ENCODE measurements around the gene ARHGAP40.

ARHGAP40 gene

DNA sequence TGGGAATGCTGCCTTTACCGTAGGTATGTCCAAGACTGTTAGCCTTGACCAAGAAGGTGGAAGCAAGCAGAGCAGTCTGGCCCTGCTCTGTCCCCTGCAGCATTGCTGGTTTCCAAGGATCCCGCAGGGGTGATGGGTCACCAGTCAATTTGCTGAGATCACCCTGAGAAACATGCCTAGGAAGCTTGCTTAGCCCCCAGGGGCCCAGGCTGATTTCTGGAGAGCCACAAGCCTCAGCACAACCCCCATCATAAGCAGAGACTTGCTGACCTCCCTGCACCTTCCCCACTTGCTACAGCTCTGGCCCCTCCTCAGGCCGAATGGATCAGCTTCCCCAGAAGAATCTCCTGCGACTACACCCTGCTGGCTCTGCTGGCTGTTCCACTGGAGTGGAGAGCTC is 21.5 kb downstream of the ARHGAP40 start:
- no peak for DNase-seq

DNA sequence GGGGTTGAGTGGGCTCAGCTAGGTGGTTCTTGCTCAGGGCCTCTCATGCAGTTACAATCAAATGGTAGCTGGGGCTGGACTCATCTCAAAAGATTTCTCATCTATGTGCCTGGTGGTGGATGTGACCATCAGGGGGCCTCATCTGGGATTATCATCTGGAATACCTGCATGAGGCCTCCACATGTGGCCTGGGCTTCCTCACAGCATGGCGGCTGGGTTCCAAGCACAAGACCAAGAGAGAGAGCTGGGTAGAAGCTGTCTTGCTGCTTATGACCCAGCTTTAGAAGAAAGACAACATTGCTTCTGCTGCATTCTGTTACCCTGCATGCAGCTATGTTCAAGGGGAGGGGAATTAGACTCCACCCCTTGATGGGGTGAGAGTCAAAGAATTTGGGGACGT is 22.5 kb downstream of the ARHGAP40 start:
- no peak for DNase-seq

DNA sequence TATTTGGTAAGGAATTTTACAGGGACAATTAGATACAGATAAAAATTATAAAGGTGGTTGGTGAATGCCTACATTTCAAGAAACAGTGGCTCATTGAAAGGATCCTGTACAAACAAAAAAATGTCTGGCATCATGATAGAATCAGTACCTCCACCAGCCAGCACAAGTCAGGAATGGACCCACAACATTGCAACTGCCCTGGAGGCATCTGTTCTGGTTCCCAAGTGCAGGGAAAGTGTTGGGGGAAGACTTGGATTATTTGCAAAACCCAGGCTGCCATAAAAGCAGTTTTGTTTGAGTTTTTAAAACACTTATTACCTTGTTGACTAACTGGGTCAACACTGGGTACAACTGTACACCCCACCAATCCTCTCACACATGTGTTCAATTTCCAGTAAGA is 24.3 kb downstream of the ARHGAP40 start:
- no peak for DNase-seq

DNA sequence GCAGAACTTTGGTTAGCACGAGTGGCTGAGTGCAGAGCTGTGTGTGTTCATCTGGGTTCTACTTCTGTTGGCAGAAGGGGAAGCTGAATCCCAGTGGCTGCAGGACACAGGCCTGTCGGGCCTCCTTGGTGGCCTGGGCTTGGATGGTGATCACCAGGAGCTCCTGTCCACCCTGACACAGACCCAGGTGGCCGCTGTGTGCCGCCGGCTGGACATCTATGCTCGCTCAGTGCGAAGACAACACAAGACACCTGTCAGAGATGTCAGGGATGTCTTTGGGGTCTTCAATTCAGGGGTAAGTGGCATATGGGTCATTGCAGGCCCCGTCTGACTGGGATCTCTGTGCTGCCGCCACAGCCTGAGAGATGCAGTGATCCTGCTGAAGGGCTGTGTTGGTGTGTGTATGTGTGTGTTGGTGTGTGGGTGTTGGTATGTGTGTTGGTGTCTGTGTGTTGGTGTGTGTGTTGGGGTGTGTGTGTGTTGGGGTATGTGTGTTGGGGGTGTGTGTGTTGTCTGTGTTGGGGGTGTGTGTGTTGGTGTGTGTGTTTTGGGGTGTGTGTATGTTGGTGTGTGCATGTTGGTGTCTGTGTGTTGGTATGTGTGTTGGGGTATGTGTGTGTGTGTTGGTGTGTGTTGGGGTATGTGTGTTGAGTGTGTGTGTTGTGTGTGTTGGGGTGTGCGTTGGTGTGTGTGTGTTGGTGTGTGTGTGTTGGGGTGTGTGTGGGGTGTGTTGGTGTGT is 25.5 kb downstream of the ARHGAP40 start:
- no peak for DNase-seq

DNA sequence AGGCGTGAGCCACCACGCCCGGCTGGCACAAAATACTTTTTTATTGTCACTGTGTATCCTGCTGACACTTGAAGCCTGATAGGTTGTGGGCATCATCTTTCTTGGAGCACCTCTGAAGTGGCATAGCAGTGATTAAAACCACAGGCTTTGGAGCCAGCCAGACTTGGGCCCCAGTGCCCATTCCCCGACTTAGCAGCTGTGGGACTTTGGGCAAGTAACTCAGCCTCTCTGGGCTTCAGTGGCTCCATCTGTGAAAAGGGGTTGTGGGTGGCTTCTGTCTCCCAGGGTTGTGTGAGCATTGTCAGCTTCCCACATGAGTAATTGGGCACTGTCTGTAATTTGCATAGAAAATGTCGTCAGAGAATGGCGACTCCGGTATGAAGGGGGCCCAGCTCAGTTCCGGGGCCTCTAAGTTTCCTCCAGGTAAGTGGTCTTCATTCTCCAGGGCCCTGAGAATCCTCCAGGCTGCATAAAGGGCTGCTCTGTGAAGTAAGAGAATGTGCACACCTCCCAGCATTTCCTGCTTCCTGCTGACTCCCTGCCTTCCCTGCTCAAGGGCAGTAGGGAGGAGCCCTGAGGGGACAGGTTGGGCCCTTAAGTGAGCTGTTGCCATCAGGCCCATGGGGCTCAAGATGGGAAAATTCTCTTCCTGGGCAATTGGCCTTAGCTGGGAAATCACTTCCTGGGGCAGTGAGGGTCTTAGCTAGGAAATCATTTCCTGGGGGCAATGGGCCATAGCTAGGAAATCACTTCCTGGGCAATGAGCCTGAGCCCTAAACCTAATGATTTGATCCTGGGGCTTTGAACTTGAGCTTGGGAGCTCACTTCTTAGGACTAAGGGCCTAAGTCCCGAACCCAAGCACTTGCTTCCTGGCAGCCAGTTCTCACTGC is 27.2 kb downstream of the ARHGAP40 start:
- DNase-seq, result no peak

DNA sequence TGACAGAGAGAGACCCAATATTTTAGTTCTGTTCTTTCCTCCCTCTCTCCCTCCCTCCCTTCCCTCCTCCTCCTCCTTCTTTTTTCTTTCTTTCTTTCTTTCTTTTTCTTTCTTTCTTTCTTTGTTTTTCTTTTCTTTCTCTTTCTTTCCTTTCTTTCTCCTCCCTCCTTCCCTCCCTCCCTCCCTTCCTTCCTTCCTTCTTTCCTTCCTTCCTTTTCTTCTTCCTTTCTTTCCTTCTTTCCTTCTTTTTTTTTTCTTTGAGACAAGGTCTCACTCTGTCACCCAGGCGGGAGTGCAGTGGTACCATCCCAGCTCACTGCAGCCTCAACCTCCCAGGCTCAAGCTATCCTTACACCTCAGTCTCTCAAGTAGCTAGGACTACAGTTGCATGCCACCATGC is 28.4 kb downstream of the ARHGAP40 start:
- no peak for DNase-seq

DNA sequence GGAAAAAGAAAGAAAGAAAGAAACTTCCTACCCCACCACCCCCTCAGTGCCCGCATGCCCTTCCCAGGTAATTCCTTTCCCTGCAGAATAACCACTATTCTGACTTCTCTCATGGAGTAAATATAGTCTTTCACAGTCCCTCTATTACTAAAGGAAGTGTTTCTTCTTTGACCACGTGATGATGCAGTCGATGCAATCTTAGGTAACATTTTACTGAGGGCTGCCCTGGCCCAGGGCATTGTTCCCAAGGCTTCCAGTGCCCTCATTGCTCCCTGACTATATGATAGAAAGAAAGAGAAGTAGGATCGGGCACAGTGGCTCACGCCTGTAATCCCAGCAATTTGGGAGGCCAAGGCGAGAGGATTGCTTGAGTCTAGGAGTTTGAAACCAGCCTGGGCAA is 29.1 kb downstream of the ARHGAP40 start:
- no peak for DNase-seq

DNA sequence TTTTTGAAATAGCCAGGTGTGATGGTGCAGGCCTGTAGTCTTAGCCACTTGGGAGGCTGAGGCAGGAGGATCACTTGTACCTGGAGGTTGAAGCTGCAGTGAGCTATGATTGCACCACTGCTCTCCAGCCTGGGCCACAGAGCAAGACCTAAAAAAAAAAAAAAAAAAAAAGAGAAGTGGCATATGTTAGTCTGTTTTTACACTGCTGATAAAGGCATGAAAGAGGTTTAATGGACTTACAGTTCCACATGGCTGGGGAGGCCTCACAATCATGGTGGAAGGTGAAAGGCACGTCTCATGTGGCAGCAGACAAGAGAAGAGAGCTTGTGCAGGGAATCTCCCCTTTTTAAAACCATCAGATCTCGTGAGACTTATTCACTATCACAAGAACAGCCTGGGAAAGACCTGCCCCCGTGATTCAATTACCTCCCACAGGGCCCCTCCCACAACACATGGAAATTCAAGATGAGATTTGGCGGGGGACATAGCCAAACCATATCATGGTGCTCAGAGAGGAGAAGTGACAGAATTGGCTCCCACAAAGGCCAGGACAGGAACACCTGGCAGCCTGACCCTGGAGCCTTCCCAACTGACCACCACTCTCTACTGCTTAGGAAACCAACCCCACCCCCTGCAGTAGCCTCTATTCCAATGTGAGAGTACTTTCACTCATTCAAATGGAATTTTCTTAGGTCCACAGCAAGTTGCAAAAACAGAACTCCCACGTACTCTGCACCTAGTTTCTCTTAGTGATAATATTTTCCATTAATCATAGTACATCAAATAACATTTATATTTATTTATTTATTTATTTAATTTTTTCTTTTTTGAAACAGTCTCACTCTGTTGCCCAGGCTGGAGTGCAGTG is 29.8 kb downstream of the ARHGAP40 start:
- DNase-seq, result no peak

DNA sequence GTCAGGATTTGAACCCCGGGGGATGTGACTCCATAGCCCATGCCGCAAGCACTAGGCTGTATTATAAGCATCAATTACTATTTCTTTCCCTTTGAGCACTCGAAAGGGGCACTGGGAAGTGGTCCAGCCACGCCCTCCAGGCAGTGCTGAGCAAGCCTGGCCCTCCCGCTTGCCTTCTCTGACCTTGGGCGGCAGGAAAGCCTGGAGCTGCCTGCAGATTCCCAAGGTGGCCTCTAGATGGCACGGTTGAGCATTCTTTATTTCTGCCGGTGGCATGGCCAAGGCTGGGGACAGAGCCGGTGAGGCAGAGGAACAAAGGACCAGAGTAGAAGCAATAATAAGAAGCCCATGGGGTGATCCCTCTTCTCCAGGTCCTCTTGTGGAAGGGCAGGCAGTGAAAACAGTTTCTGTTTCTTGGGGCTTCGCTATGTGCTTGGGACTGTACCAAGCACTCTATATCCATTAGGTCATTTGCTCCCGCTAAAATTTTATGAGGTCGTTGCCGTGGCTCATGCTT is 32.0 kb downstream of the ARHGAP40 start:
- peak; percentile 58 to 80 for DNase-seq

DNA sequence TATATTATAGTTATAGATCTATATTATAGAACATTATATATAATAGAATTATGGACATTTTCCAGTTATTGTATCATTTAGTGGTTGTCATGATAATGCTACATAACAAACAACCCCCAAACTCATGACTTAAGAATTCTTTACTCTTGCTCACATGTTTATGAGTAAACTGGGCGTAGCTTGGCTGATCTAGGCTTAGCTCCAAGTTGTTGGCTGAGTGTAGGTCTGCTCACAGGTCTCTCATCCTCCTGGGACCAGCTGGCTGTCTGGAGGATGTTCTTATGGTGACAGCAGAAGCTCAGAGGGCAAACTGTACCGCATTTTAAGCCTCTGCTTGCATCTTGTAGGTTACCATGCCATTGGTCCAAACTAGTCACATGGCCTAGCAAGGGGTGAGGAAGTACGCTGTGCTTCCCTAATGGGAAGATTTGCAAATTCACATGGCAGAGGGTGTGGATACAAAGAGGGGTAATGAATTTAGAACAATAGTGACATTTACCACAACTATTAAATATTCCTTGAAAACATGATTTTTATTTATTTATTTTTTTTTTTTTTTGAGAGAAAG is 34.2 kb downstream of the ARHGAP40 start:
- no peak for DNase-seq

DNA sequence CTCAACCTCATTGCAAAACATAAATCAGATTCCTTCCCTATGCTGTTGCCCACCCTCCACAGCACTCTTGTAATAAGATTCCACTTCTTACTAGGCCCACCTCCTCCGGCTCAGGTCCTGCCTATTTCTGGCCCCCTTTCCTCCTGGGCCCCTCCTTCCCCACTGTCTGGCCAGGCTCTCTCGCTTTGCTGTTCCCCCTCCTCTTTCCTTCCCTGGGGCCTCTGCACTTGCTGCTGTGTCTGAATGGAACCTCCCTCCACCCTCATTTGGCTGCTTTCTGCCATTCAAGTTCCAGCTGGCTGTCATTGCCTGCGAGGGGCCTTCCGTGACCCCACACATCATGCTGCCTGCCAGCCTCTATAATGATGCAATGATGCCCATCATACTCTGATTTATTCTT is 38.9 kb downstream of the ARHGAP40 start:
- DNase-seq, result no peak

DNA sequence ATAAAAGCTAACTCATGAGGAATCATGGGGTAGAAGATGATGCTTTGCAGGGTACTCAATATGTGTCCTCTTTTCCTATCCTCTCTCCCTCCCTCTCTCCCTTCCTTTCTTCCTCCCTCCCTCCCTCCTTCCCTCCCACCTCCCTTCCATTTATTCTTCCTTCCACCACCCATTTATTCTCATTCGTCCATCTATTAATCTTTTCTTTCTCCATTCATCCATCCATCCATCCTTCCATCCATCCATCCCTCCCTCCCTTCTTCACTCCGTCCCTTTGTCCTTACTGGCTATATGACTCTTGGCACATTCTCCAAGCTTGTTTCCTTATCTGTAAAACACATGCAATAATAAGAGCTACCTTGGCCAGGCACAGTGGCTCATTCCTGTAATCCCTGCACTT is 40.9 kb downstream of the ARHGAP40 start:
- no peak for DNase-seq

DNA sequence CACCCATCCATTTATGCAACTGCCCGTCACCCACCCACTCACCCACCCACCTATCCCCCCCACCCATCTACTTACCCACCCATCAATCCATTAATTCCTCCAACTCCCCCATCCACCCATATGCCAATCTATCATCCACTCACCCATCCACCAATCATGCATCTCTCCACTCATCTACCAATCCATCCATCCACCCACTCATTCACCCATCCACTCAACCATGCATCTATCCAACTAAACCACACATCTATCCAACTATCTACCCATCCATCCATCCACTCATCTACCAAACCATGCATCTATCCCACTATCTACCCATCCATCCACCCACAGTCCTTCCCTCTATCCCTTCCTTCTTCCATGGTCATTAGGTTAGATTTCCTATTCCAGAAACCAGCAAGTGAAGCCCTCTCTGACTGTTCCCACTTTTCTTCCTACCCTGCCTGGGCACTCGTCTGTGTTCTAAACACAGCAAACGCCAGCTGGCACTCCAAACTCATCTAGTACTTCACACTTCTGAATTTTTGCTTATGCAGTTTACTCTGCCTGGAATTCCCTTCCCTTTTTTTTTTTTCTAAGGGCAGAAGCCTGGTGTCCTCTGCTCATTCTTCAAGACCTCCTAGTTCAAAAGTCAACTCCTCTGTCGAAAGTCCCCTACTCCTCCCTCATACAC is 43.1 kb downstream of the ARHGAP40 start:
- no peak for DNase-seq

DNA sequence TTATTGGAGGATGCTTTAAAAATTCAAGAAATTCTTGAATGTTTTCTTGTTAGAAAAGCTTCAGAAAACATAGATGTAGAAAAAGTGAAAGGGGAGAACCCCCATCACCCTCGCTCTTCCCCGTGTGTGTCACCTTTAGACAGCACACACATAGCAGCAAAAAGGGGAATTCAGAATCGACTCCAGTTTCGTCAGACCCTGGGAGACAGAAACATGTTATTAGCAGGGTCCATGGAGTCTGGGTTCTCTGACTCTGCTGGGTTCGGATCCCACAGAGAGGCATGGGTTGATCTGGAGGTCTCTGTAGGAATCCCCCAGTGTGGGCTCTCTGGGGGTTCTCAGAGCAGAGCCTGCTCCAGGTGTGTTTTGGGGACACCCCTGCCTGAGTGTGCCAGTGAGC is 43.7 kb downstream of the ARHGAP40 start:
- DNase-seq, result no peak

DNA sequence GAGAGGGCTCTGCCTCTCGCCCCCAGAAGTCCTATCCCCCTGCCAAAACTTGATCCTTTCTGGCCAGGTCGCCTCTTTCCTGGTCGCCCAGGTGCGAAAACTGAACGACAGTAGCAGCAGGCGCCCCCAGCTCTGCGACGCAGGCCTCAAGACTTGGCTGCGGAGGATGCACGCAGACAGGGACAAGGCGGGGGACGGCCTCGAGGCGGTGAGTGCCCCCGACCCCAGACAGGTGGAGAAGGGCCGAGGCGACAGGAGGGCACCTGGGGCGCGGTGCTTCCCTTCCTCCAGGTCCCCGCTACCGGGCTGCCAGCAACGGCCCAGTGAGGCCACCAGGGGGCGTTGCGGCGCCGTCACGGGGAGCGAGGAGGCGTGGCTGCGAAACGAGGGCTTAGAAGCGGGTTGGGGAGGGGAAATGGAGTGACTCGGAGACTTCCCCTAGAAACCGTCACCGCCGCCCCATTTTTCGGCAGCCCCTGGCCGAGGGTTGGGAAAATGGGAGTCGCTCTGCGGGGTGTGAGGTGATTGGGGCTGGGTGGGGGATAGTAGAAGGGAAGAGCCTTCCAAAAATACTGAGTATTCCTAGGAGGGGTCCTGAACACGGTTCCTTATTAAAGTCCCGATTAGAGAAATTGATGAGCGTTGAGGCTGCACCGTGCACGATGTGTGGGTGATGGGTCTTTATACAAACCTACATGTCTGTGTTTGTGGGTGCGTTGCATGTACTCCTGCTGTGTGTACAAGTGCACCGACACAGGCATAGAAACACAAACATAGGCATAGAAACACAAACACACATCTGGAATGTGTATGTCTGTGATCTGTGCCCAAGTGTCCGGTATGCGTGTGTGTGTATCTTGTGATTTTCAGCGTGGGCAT is 44.6 kb downstream of the ARHGAP40 start:
- DNase-seq, result peak; percentile 42 to 76

DNA sequence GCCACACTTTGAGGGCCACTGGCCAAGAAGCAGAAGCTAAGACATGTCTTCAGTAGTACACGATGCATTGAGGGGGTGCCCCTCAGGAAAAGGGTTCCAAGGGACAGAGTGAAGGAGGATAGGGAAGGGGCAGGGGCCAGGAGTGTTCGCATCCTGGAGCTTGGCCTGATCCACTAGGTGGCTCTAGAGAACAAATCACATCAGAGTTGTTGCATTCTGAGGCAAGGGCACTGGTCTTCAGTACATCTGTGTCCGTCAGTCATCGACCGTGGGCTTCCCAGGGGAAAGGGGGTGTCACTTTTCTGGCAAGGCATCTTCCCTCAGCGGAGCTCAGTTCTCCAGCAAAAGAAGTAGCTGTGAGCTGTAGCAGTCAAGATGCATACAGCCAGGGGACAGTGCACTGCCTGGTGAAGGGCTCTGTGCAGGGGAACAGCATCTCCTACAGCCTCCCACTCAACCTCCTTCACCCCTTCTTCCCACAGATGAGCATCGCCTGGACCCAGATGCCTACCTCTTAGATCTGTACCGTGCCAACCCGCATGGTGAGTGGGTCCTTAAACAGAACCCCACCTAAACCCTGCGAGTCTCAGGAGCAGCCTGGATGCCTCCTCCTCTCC is 47.8 kb downstream of the ARHGAP40 start:
- peak in 1 of 2 experiments; percentile 49 for DNase-seq

DNA sequence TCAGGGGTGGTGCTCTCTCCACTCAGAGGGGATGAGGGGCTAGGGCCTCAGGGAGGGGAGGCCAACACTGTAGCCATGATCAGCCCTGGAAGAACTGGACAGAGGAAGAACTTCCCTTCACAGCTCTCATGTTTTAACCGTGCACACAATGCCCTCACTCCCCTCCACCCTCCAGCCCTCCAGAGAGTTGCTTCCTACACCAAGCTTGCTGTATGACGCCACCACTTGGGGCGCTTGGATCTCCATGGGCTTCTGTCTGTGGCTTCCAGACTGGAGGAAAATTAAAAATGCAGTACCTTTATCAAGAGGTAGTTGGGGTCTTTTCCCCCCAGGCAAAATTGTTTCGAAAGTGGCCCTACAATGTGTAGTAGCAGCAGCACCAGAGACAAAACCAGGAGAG is 48.4 kb downstream of the ARHGAP40 start:
- DNase-seq, result no peak

DNA sequence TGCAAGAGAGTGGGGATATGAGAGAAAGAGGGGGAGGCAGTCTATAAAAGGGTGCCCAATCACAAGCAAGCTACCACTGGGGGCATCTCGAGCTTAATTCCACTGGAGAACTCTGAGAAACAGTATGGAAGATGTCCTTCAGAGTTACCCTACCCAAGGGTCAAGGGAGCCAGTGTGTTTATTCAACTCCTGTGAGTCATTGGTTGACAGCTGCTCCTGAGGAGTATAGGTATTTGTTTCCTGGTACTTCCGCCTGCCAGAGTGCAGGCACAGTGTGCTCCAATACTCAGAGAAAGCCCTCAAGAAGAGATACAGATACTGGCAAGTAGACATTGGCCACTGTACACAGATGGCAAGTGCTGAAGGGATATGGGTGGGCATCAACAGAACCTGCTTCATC is 49.5 kb downstream of the ARHGAP40 start:
- no peak for DNase-seq

DNA sequence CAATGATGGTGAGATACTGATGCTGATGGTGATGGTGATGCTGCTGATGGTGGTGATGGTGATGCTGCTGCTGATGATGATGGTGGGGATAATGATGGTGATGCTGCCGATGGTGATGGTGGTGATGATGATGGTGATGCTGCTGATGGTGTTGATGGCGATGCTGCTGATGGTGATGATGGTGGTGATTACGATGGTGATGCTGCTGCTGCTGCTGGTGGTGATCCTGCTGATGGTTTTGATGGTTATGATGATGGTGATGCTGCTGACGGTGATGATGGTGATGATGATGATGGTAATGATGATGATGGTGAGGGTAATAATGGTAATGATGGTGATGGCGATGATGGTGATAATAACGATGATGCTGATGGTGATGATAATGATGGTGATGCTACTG is 50.0 kb downstream of the ARHGAP40 start:
- DNase-seq, result no peak

DNA sequence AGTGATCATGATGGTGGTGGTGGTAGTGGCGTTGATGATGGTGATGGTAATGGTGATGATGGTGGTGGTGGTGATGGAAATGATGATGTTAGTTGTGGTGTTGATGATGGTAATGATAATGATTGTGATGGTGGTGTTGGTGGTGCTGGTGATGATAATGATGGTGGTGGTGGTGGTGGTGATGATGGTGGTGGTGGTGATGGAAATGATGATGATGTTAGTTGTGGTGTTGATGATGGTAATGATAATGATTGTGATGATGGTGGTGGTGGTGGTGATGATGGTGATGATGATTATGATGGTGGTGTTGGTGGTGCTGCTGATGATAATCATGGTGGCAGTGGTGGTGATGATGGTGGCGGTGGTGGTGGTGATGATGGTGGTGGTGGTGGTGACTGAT is 51.4 kb downstream of the ARHGAP40 start:
- no peak for DNase-seq

DNA sequence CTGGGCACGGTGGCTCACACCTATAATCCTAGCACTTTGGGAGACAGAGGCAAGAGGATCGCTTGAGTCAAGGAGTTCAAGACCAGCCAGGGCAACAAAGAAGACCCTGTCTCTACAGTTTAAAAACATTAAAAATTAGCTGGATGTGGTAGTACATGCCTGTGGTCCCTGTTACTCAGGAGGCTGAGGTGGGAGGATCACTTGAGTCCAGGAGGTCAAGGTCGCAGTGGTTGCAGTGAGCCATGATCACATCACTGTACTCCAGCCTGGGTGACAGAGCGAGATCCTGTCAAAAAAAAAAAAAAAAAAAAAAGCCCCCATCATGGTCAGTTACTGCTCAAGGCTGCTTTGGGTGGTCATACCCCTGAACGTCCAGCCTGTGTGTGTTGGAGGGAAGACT is 55.8 kb downstream of the ARHGAP40 start:
- no peak for DNase-seq
